ENCODE data around the gene SLC25A41. TPM values are rescaled to one million over a fixed set of nuclear protein-coding genes. Genes with fewer than 3 reads are reported as not detected.

The SLC25A41 gene
- total RNA-seq, 6 experiments from 2014 or later, result 0.18 to 0.60 (median 0.56) TPM; not detected in 3

GRCh38 chr19:6416658-6417405 lies 16.7 kb downstream of the SLC25A41 start:
- no peak for DNase-seq
- WGBS (ENCODE audit: insufficient coverage, low coverage, low lambda C conversion rate, missing lambda C conversion rate), result 91% methylated on average over 7 of the region's 29 CpGs
- no peak for ATAC-seq
- Histone ChIP-seq H3K27me3 (no peaks in the 10 kb centered on the region), H3K9me3 (no peaks in the 10 kb centered on the region), H3K4me3 (no peak overlapping the region), H3K36me3 (peaks cover 9 to 71% (median 37%) of the 10 kb centered on the region in 4 donors), H3K27ac (no peak overlapping the region), H3K4me1 (no peaks in the 10 kb centered on the region)
- intact Hi-C loops (cut with DNase I), result no loop called here
- no peak for TF ChIP-seq POLR2A (IDR thresholded peaks at IDR 0.05)
- no peak for TF ChIP-seq CTCF (IDR thresholded peaks at IDR 0.05)

DNA sequence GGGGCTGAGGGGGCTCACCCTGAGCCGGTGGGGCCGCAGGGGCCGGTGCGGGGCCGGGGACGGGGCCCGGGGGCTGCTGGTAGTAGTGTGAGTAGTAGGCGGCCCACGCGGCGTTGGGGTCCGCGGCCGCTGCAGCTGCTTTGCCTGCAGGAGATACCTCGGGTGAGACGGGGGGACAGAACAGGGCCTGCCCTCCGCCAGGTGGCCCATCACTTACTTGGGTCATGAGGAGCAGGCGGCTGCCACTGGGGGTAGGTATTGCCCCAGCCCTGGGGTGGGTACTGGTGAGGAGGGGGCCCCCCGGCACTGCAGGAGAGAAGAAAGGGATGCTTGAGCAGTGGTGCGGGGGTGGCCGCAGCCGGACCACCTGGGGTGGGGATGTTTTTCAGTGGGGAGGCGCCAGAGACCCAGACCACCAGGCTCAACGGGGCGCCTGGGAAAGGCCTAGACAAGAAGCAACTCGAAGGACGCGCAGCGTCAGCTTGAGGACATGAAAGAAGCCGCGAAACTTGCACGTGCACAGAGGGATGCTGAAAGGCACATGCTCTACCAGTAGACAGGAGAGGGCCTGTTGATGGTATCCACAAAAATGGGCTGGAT lies 17.9 kb downstream of the SLC25A41 start:
- no peaks in the 10 kb centered on the region for H3K4me1 ChIP-seq
- peaks cover 9 to 65% (median 37%) of the 10 kb centered on the region in 4 donors for H3K36me3 ChIP-seq
- H3K4me3 ChIP-seq, result no peak overlapping the region
- no peaks in the 10 kb centered on the region for H3K27me3 ChIP-seq
- intact Hi-C loops (cut with DNase I), result no loop called here
- 90% methylated on average over 3 of the region's 32 CpGs for WGBS (ENCODE audit: insufficient coverage, low coverage, low lambda C conversion rate, missing lambda C conversion rate)
- no peaks in the 10 kb centered on the region for H3K9me3 ChIP-seq
- no peak for ATAC-seq
- DNase-seq, result no peak
- no peak overlapping the region for H3K27ac ChIP-seq
- TF ChIP-seq POLR2A (IDR thresholded peaks at IDR 0.05) (no peak), CTCF (IDR thresholded peaks at IDR 0.05) (no peak)

DNA sequence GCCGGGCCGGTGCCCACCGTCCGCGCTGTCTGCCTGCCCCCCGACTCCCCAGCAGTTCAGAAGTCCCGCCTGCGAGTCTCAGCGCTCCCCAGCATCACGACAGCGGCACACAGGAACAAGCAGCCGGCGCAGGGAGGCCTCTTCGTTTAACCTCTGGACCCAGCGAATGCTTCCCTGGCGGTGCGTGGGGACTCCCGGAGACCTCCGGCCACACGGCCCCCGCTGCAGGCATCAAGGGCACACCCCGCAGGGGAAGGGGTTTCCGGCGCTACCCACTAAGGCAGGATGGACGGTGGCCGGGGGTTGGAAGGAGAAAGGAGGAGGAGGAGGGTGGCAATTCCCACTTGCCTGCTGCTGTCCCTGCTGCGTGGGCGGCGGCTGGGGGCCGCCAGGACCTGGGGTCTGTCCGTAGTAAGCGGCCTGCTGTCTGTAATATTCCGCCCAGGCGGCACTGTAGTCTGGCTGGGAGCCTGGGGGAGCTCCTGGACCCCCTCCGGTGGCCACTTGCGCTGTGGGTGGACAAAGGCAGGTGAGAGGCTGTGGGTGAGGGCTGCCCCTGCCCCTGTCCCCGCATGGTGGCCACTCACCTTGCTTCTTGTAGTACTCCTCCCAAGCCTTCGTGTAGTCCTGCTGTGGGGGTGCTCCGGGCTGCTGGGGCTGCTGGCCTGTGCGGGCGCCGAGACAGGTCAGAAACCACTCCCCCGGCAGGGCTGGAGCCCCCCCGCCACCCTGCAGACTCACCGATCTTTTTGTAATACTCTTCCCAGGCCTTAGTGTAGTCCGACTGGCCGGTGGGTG lies 18.6 kb downstream of the SLC25A41 start:
- DNase-seq, result no peak
- Histone ChIP-seq H3K4me1 (no peaks in the 10 kb centered on the region), H3K27me3 (no peaks in the 10 kb centered on the region), H3K9me3 (no peaks in the 10 kb centered on the region), H3K27ac (no peak overlapping the region), H3K4me3 (no peak overlapping the region), H3K36me3 (peaks cover 9 to 58% (median 34%) of the 10 kb centered on the region in 4 donors)
- 94% methylated on average over 13 of the region's 47 CpGs for WGBS (ENCODE audit: insufficient coverage, low coverage, low lambda C conversion rate, missing lambda C conversion rate)
- no peak for ATAC-seq
- intact Hi-C loops (cut with DNase I), result no loop called here
- TF ChIP-seq POLR2A (IDR thresholded peaks at IDR 0.05), result no peak
- TF ChIP-seq CTCF (IDR thresholded peaks at IDR 0.05), result no peak

- ATAC-seq (no peak), DNase-seq (no peak)
- Histone ChIP-seq H3K27me3 (no peaks in the 10 kb centered on the region), H3K36me3 (peaks cover 9 to 50% (median 29%) of the 10 kb centered on the region in 4 donors), H3K9me3 (no peaks in the 10 kb centered on the region), H3K4me3 (no peak overlapping the region), H3K4me1 (no peaks in the 10 kb centered on the region), H3K27ac (no peak overlapping the region)
- no peak for TF ChIP-seq CTCF (IDR thresholded peaks at IDR 0.05)
- TF ChIP-seq POLR2A (IDR thresholded peaks at IDR 0.05), result no peak
- WGBS (ENCODE audit: insufficient coverage, low coverage, low lambda C conversion rate, missing lambda C conversion rate), result 80% methylated on average over 28 of the region's 42 CpGs
- intact Hi-C loops (cut with DNase I), result no loop called here
Observed at GRCh38 chr19:6413721-6414643, 19.6 kb downstream of the SLC25A41 start.

Data from right lobe of liver (tissue), 6 donors.